Measurements from ENCODE around the gene MKRN2. TPM values are rescaled to one million over a fixed set of nuclear protein-coding genes. Genes with fewer than 3 reads are reported as not detected.
A peak's percentile ranks its signal among the peaks of the same experiment; 100 is the strongest.

Gene MKRN2
- total RNA-seq, 1 donor from 2014 or later = 21.6 TPM

- peak; percentile 36 to 50 for DNase-seq (ENCODE audit: low read depth in 2 of 2)
These were observed 2.9 kb upstream of the MKRN2 start for GRCh38 chr3:12553921-12554391.

- no peak for DNase-seq (ENCODE audit: low read depth in 2 of 2)
These were observed 585 bp upstream of the MKRN2 start for GRCh38 chr3:12556314-12556689.

- DNase-seq (ENCODE audit: low read depth in 2 of 2) = peak; percentile 28 to 40
These were observed 700 bp downstream of the MKRN2 start for GRCh38 chr3:12557473-12558100.

- DNase-seq (ENCODE audit: low read depth in 2 of 2) = no peak
These were observed 1.8 kb downstream of the MKRN2 start for GRCh38 chr3:12558706-12559105.

- DNase-seq (ENCODE audit: low read depth in 2 of 2) = no peak
These were observed 2.6 kb downstream of the MKRN2 start for GRCh38 chr3:12559520-12559919.

GRCh38 chr3:12560505-12561190 lies 3.8 kb downstream of the MKRN2 start:
- no peak for DNase-seq (ENCODE audit: low read depth in 2 of 2)

- DNase-seq (ENCODE audit: low read depth in 2 of 2) = no peak
These were observed 4.5 kb downstream of the MKRN2 start for GRCh38 chr3:12561397-12561796.

- no peak for DNase-seq (ENCODE audit: low read depth in 2 of 2)
These were observed 5.6 kb downstream of the MKRN2 start for GRCh38 chr3:12562451-12562850.

GRCh38 chr3:12566976-12567375 lies 10.1 kb downstream of the MKRN2 start:
- DNase-seq (ENCODE audit: low read depth in 2 of 2) = peak in 1 of 2 donors; percentile 20

GRCh38 chr3:12568747-12569146 lies 11.9 kb downstream of the MKRN2 start:
- DNase-seq (ENCODE audit: low read depth in 2 of 2) = peak in 1 of 2 donors; percentile 28

GRCh38 chr3:12569836-12570235 lies 12.9 kb downstream of the MKRN2 start:
- no peak for DNase-seq (ENCODE audit: low read depth in 2 of 2)

GRCh38 chr3:12571986-12572385 lies 15.1 kb downstream of the MKRN2 start:
- no peak for DNase-seq (ENCODE audit: low read depth in 2 of 2)

- DNase-seq (ENCODE audit: low read depth in 2 of 2) = peak in 1 of 2 donors; percentile 21
These were observed 17.2 kb downstream of the MKRN2 start for GRCh38 chr3:12574131-12574530.

GRCh38 chr3:12574661-12575060 lies 17.8 kb downstream of the MKRN2 start:
- peak; percentile 40 to 46 for DNase-seq (ENCODE audit: low read depth in 2 of 2)

- no peak for DNase-seq (ENCODE audit: low read depth in 2 of 2)
These were observed 20.5 kb downstream of the MKRN2 start for GRCh38 chr3:12577379-12577778.

- DNase-seq (ENCODE audit: low read depth in 2 of 2) = no peak
These were observed 21.9 kb downstream of the MKRN2 start for GRCh38 chr3:12578742-12579141.

- peak; percentile 30 to 34 for DNase-seq (ENCODE audit: low read depth in 2 of 2)
These were observed 22.6 kb downstream of the MKRN2 start for GRCh38 chr3:12579456-12579855.

- DNase-seq (ENCODE audit: low read depth in 2 of 2) = peak; percentile 11 to 74
These were observed 23.0 kb downstream of the MKRN2 start for GRCh38 chr3:12579905-12580304.

GRCh38 chr3:12582730-12583129 lies 25.8 kb downstream of the MKRN2 start:
- no peak for DNase-seq (ENCODE audit: low read depth in 2 of 2)

GRCh38 chr3:12583280-12583679 lies 26.4 kb downstream of the MKRN2 start:
- DNase-seq (ENCODE audit: low read depth in 2 of 2) = no peak

GRCh38 chr3:12584083-12584482 lies 27.2 kb downstream of the MKRN2 start:
- DNase-seq (ENCODE audit: low read depth in 2 of 2) = no peak

- DNase-seq (ENCODE audit: low read depth in 2 of 2) = no peak
These were observed 28.3 kb downstream of the MKRN2 start for GRCh38 chr3:12585181-12585580.

- DNase-seq (ENCODE audit: low read depth in 2 of 2) = no peak
These were observed 29.1 kb downstream of the MKRN2 start for GRCh38 chr3:12585970-12586369.

All from lung microvascular endothelial cell (primary cell).